HL-60/S4 treated with phorbol 12-myristate 13-acetate at 8.2 ng/mL for 4 days and 3 days (cell line): ENCODE results near the gene TMEM165.
"Not testable (repeated sequence)": the region's sequence is repeated elsewhere in the genome, so short reads cannot be mapped to it uniquely, and the experiment has no call there.

ENCODE experiments used
- in situ Hi-C: fragments of 300-500 bp; cut with MboI; formaldehyde crosslinking; loops from 2 replicates; pipeline ENCODE4 v1.15.0; 2022; ENCODE audit warnings: low sequenced_read_pairs

The TMEM165 gene, protein sequence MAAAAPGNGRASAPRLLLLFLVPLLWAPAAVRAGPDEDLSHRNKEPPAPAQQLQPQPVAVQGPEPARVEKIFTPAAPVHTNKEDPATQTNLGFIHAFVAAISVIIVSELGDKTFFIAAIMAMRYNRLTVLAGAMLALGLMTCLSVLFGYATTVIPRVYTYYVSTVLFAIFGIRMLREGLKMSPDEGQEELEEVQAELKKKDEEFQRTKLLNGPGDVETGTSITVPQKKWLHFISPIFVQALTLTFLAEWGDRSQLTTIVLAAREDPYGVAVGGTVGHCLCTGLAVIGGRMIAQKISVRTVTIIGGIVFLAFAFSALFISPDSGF

GRCh38 chr4:55395529-55396307, at the start of gene TMEM165:
Gene TMEM165 (plus strand): TSS chr4:55395957. CDS start chr4:55396190, 233 bp downstream.
- in situ Hi-C loops: loop anchor here (25.0 kb wide), 1 partner anchor 467 kb away; the partner anchor contains the start of gene EXOC1

DNA sequence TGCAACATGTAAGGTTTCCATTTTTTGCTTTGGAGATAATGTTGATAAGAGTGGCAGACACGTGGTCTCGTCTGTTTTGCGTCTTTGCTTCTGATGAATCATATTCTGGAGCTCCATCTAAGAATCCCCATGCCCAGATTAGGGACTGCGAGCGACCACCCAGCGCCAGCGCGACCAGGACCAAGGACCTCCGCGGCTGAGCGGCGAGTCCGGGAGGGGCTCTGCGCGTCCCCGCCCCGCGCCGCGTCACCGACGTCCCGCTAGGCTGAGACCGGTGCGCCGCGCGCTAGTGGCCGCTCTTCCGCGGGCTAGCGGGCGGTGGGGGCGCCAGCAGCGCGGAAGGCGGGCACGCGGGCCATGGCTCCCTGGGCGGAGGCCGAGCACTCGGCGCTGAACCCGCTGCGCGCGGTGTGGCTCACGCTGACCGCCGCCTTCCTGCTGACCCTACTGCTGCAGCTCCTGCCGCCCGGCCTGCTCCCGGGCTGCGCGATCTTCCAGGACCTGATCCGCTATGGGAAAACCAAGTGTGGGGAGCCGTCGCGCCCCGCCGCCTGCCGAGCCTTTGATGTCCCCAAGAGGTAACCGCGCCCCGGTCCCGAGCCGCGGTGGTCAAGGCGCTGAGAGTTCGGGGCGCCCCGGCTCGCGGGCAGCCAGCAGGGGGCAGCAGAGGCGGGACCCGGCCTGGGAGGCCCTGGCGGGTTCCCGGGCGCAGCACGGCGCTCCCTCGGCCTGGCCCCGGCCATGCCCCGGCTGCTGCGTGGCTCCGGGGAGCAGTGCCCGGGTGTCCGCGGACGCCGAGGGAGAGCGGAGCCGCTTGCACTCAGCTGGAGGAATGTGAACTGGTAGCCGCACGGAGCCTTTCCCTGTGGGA, 49.5 kb upstream of the TMEM165 start, which contains the start of gene SRD5A3:
Gene SRD5A3 (plus strand): TSS at position 263 of the 871 bp plus-strand sequence. CDS start 95 bp downstream, at position 358.
- in situ Hi-C loops: no loop called here

DNA sequence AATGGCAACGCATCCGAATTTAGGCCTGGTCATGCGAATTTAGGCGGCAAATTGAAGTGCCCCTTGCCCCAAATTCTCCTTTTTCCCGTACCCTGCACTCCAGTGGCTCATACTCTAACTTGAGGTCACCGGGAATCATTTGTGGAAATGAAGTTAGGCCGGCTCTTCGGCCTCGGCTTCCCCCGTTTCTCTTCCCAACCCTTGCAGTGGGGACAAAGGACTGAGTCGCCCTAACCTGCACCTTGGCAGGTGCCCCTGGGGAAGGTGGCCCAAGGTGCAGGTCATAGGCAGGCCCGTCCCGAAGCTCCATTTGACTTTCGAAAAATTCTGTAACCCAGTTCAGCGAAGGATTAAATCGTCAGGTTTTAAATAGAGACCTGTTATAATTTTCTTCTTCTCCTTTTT, 48.9 kb upstream of the TMEM165 start:
- in situ Hi-C loops: no loop called here

GRCh38 chr4:55347610-55348228, 48.0 kb upstream of the TMEM165 start:
- in situ Hi-C loops: no loop called here

DNA sequence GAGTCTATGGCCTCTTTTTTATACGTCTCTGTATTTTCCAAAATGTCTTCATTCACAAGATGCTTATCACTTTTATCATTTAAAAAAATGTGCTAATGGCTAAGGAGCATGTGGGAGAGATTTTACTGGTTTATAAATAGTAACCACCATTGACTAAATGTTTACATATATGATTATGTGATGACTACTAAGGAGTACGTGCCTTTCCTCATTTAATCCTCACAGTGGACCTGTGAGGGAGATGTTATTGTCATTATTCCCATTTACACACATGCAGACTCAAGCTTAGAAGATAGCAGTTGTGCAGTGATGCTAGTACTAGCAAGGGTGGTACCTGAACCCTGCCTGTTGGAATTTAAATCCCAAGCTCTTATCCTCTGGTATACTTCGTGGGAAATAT, 47.3 kb upstream of the TMEM165 start:
- in situ Hi-C loops: no loop called here

DNA sequence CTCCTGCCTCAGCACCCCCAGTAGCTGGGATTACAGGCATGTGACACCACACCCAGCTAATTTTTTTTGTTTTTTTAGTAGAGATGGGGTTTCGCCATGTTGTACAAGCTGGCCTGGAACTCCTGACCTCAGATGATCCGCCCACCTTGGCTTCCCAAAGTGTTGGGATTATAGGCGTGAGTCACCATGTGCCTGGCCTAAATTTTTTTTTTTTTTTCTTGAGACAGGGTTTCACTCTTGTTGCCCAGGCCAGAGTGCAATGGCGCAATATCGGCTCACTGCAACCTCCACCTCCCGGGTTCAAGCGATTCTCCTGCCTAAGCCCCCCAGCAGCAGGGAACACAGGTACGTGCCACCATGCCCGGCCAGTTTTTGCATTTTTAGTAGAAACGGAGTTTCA, 44.9 kb upstream of the TMEM165 start:
- in situ Hi-C loops: not testable (repeated sequence)

- in situ Hi-C loops: no loop called here
Measured at GRCh38 chr4:55351824-55352223, 43.9 kb upstream of the TMEM165 start.

GRCh38 chr4:55352726-55353125, 43.0 kb upstream of the TMEM165 start:
- in situ Hi-C loops: no loop called here

GRCh38 chr4:55353228-55353747, 42.5 kb upstream of the TMEM165 start:
- in situ Hi-C loops: not testable (repeated sequence)

DNA sequence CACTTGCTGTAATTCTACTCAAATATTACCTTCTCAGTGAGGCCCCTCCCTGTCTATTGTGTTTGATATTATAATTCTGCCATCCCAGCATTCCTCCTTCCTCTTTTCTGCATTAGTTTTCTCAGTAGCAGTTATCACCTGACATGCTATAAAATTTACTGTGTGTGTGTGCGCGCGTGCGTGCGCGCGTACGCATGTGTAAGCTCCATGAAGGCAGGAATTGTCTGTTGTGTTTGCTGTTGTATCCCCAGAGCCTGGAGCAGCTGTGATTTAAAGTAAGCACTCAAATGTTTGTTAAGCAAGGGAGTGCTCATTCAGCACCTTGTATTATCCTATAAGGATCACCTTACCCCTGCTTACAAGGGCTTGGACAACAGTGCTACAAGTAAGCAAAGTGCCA, 41.1 kb upstream of the TMEM165 start:
- in situ Hi-C loops: no loop called here

- in situ Hi-C loops: no loop called here
Measured at GRCh38 chr4:55355555-55355954, 40.2 kb upstream of the TMEM165 start.

- in situ Hi-C loops: no loop called here
Measured at GRCh38 chr4:55356991-55357461, 38.7 kb upstream of the TMEM165 start.

GRCh38 chr4:55358246-55358645, 37.5 kb upstream of the TMEM165 start:
- in situ Hi-C loops: no loop called here

GRCh38 chr4:55358668-55359067, 37.1 kb upstream of the TMEM165 start:
- in situ Hi-C loops: no loop called here

DNA sequence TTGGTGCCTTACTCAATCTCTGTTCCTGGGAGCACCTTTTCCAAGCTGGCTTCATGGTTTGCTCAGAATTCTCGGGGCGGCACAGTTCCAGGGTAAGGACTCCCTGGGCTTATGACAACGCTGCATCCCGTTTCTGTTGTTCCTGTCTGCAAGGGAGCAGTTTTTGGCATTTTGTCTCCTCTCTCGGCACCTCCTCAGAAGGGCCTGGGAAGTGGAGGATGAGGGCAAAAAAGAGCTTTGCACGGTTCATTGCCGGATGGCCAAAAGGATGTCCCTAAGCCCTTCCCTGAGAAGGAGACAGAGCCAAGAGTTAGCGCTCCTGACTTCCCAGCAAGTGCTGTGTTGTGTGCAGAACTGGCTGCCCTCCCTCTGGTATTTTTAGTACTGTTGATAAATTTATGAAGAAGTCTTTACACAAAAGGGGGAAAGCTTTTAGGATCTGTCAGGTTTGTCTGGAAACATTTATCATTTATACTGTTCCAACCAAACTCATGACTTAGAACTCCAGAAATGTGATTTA, 36.3 kb upstream of the TMEM165 start:
- in situ Hi-C loops: no loop called here

- in situ Hi-C loops: not testable (repeated sequence)
Measured at GRCh38 chr4:55362938-55363337, 32.8 kb upstream of the TMEM165 start.

GRCh38 chr4:55363691-55364351, 31.9 kb upstream of the TMEM165 start:
- in situ Hi-C loops: no loop called here

DNA sequence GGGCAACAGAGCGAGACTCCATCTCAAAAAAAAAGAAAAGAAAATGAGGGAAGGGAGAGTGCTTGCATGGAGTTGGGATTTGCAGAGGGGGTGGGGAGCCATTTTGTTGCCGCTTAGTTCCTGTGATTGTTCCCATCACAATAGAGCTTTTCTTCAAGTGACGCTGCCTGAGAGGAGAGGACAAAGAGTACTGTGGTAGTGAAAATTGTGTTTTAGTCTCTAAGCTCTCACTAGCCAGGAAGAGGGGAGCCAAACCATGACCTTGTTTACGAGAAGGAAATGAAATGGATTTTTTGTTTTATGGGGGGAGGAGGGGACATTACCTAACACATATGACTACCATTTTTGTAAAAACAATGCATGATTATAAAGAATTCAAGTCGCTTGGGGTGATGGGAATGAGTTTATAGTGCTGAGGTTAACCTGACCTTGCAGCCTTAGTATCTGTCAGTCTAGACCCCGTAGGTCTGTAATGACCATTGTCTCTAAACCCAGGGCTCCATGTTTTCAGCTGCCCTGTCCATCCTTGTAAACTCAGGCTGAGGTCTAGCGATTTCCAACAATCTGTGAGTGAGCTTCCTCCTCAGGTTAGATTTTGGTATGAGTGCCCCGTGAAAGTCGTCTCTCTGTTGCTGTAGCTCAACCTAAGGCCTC, 30.9 kb upstream of the TMEM165 start:
- in situ Hi-C loops: no loop called here

GRCh38 chr4:55365345-55365728, 30.4 kb upstream of the TMEM165 start:
- in situ Hi-C loops: no loop called here
